OCI-LY7 (cell line): ENCODE measurements around the gene STK32C. TPM values are rescaled to one million over a fixed set of nuclear protein-coding genes. Genes with fewer than 3 reads are reported as not detected.

Experiments
- BruUV-seq: library from RNA; stranded (reverse); fragments of 400-500 nt; replicated peaks from 2 replicates; lab custom pipeline; 2021; lab: Mats Ljungman, UMichigan
- CTCF ChIA-PET: fragments of 300-600 bp; sonication (Branson Sonifier 250); formaldehyde crosslinking; loops from one replicate; lab custom pipeline; 2022; ENCODE audit warnings: antibody characterized with exemption; ENCODE audit not compliant: unreplicated experiment; lab: Charles Lee
- POLR2A ChIA-PET: fragments of 300-600 bp; sonication (Branson Sonifier 250); formaldehyde crosslinking; loops from one replicate; lab custom pipeline; 2022; ENCODE audit warnings: antibody characterized with exemption; lab: Charles Lee
- DNase-seq: peaks from one replicate; pipeline ENCODE4 v3.0.0-alpha.2; 2015; ENCODE audit warnings: low spot score
- H2AFZ ChIP-seq: fragments of 200-600 bp; sonication (generic), shearing (Covaris generic); 2 replicates; pipeline ENCODE4 v1.6.1; 2014; ENCODE audit warnings: mild to moderate bottlenecking, antibody characterized with exemption, low read length, moderate library complexity
- H3K27ac ChIP-seq: fragments of 200-600 bp; sonication (generic); 2 replicates; pipeline ENCODE4 v1.5.1; 2014; ENCODE audit warnings: mixed run types, low read depth, mild to moderate bottlenecking, moderate library complexity, low read length, inconsistent platforms; ENCODE audit not compliant: poor library complexity, severe bottlenecking
- H3K36me3 ChIP-seq: fragments of 200-600 bp; sonication (generic); 2 replicates; pipeline ENCODE4 v1.6.1; 2014; ENCODE audit warnings: mild to moderate bottlenecking, antibody characterized with exemption, low read length, moderate library complexity, mixed read lengths; ENCODE audit not compliant: insufficient read depth
- H3K4me1 ChIP-seq: fragments of 200-600 bp; sonication (generic); 2 replicates; pipeline ENCODE4 v1.5.1; 2014; ENCODE audit warnings: mild to moderate bottlenecking, low read length; ENCODE audit not compliant: insufficient read depth, poor library complexity, severe bottlenecking
- H3K4me2 ChIP-seq: fragments of 200-600 bp; sonication (generic); 2 replicates; pipeline ENCODE4 v1.6.1; 2014; ENCODE audit warnings: mild to moderate bottlenecking, low read length
- H3K4me3 ChIP-seq: fragments of 200-600 bp; sonication (generic); 2 replicates; pipeline ENCODE4 v1.5.1; 2014; ENCODE audit warnings: mild to moderate bottlenecking, low read depth, low read length; ENCODE audit not compliant: poor library complexity, severe bottlenecking
- H3K79me2 ChIP-seq: fragments of 200-600 bp; sonication (generic); 2 replicates; pipeline ENCODE4 v1.6.1; 2016; ENCODE audit warnings: low read depth, mild to moderate bottlenecking, low read length, moderate library complexity, mixed read lengths; ENCODE audit not compliant: insufficient read depth
- H3K9me2 ChIP-seq: fragments of 200-600 bp; sonication (generic); 2 replicates; pipeline ENCODE4 v1.6.1; 2016; ENCODE audit warnings: mild to moderate bottlenecking, low read length, mixed read lengths; ENCODE audit not compliant: insufficient read depth
- H3K9me3 ChIP-seq: fragments of 200-600 bp; sonication (generic); 2 replicates; pipeline ENCODE4 v1.6.1; 2014; ENCODE audit warnings: mild to moderate bottlenecking, mixed run types, low read length, mixed read lengths
- H4K20me1 ChIP-seq: fragments of 200-600 bp; sonication (generic); 2 replicates; pipeline ENCODE4 v1.6.1; 2014; ENCODE audit warnings: mild to moderate bottlenecking, antibody characterized with exemption, low read length, moderate library complexity, mixed read lengths; ENCODE audit not compliant: insufficient read depth
- CTCF ChIP-seq: fragments of 200-600 bp; sonication (generic); conservative IDR thresholded peaks from 2 replicates; pipeline ENCODE4 v1.5.1; 2014; ENCODE audit warnings: mild to moderate bottlenecking, antibody characterized with exemption, low read length, moderate library complexity, mixed read lengths
- EZH2phosphoT487 ChIP-seq: fragments of 200-600 bp; sonication (generic); IDR thresholded peaks from 2 replicates; pipeline ENCODE4 v1.6.1; 2018; ENCODE audit warnings: low read depth, borderline replicate concordance, mild to moderate bottlenecking, mixed run types, antibody characterized with exemption, low read length, moderate library complexity, mixed read lengths
- intact Hi-C: fragments of 100-400 bp; cut with micrococcal nuclease; formaldehyde crosslinking; loops from one replicate; pipeline ENCODE4 v1.10.0; 2022; ENCODE audit not compliant: unreplicated experiment
- total RNA-seq, 2 experiments: library from RNA; depleted of rRNA in 1 of 2; stranded (reverse); fragments of >200 nt in 1 of 2; shearing (Covaris generic) in 1 of 2; gene quantifications; 2 replicates each; pipeline ENCODE4 v1.2.3, GENCODE V29; 2014 to 2022

STK32C gene
- total RNA-seq, 2 experiments from 2014 or later: 13.1 to 30.4 TPM

DNA sequence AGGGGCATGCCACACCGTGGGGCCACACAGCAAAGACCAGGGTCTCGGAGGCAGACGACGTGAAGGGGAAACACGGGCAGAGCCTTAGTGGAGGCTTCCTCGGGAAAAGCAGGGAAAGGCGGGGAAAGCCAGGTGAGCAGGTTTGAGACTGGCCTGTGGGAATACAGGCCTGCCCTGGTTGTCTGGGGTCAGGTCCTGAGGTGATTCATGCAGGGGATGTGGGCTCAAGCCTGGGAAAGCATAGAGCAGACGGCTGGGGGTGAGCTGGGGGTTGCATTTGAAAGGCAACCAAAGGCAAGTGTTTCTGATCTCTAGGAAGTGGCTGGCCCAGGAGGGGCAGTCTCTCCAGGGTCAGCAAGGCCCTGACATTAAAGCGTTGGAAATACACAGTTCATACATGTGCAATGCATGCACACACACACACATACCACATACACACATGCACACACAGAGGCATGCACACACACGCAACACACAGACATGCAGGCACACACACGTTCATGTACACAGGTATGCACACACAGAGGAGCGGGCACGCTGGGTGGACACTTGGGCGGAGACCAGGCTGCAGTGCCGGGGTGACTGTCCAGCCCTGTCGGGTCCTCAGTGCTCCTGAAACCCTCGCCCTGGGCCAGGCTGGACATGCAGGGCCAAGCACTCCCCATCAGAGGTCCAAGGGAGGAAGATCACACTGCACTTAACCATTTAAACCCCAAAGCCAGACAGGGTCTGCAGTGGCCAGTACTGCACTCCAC lies 69.2 kb downstream of the STK32C start:
- no peak overlapping the region for H3K27ac ChIP-seq
- BruUV-seq: no TSS peak
- intact Hi-C loops: no loop called here
- ChIA-PET CTCF (no interaction called here), POLR2A (no interaction called here)
- H3K4me1 ChIP-seq: no peaks in the 10 kb centered on the region
- no peak overlapping the region for H3K4me2 ChIP-seq
- H4K20me1 ChIP-seq: no peaks in the 10 kb centered on the region
- no peak overlapping the region for H2AFZ ChIP-seq
- no peaks in the 10 kb centered on the region for H3K9me3 ChIP-seq
- no peaks in the 10 kb centered on the region for H3K36me3 ChIP-seq
- TF ChIP-seq CTCF (no peak), EZH2phosphoT487 (no peak)
- H3K79me2 ChIP-seq: no peaks in the 10 kb centered on the region
- H3K4me3 ChIP-seq: no peak overlapping the region
- no peaks in the 10 kb centered on the region for H3K9me2 ChIP-seq
- DNase-seq: no peak

GRCh38 chr10:132237871-132238270 lies 69.9 kb downstream of the STK32C start:
- Histone ChIP-seq H3K36me3 (no peaks in the 10 kb centered on the region), H3K9me2 (no peaks in the 10 kb centered on the region), H3K79me2 (no peaks in the 10 kb centered on the region), H3K4me1 (no peaks in the 10 kb centered on the region), H3K9me3 (no peaks in the 10 kb centered on the region), H2AFZ (no peak overlapping the region), H4K20me1 (no peaks in the 10 kb centered on the region), H3K27ac (no peak overlapping the region), H3K4me3 (no peak overlapping the region), H3K4me2 (no peak overlapping the region)
- TF ChIP-seq EZH2phosphoT487 (no peak), CTCF (no peak)
- no TSS peak for BruUV-seq
- no peak for DNase-seq
- intact Hi-C loops: no loop called here
- POLR2A ChIA-PET: no interaction called here
- CTCF ChIA-PET: no interaction called here

DNA sequence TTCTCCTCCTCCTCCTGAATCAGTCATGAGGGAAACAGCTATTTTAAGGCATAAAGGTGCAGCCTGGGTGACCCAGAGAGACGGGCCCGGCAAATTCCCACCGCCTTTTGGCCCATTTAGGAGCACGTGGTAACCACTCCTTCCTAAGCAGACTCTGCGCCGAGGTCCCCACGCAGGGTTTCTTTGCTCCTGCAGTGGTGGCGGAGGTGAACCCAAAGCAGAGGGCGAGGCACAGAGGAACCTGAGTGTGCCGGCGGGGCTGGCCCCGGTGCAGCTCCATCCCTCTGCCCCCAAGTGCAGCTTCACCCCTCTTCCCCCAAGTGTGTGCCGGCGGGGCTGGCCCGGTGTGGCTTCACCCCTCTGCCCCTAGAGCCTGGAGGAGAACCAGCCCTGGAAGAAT lies 70.4 kb downstream of the STK32C start:
- Histone ChIP-seq H2AFZ (no peak overlapping the region), H3K4me3 (no peak overlapping the region), H3K36me3 (no peaks in the 10 kb centered on the region), H3K9me3 (no peaks in the 10 kb centered on the region), H3K9me2 (no peaks in the 10 kb centered on the region), H3K4me1 (no peaks in the 10 kb centered on the region), H4K20me1 (no peaks in the 10 kb centered on the region), H3K4me2 (no peak overlapping the region), H3K79me2 (no peaks in the 10 kb centered on the region), H3K27ac (no peak overlapping the region)
- ChIA-PET POLR2A (no interaction called here), CTCF (no interaction called here)
- no TSS peak for BruUV-seq
- no peak for TF ChIP-seq EZH2phosphoT487
- TF ChIP-seq CTCF: no peak
- no peak for DNase-seq
- intact Hi-C loops: no loop called here
